B cell (primary cell): Measurements from ENCODE around the gene NBPF3. TPM values are rescaled to one million over a fixed set of nuclear protein-coding genes. Genes with fewer than 3 reads are reported as not detected.

Source experiments
- ATAC-seq: fragments of 200-7000 bp; cut with Tn5 transposase; one replicate; pipeline ENCODE4 v1.10.0; 2021; ENCODE audit warnings: low read depth, mild to moderate bottlenecking, moderate number of reproducible peaks, moderate library complexity
- CTCF ChIA-PET: fragments of 350-600 bp; sonication (Branson Sonifier 250); formaldehyde crosslinking; loops from one replicate; lab custom pipeline; 2021; ENCODE audit warnings: antibody characterized with exemption, inconsistent platforms; lab: Charles Lee
- POLR2A ChIA-PET: fragments of 350-600 bp; sonication (Branson Sonifier 250); formaldehyde crosslinking; loops from one replicate; lab custom pipeline; 2021; ENCODE audit warnings: antibody characterized with exemption; lab: Charles Lee
- DNase-seq: peaks from one replicate; pipeline ENCODE4 v3.0.0; 2013
- H2AFZ ChIP-seq: 2 replicates; pipeline ENCODE4 v1.6.1; 2012; ENCODE audit warnings: mild to moderate bottlenecking, low read depth, low read length; ENCODE audit not compliant: insufficient read depth, poor library complexity, severe bottlenecking
- H3K27ac ChIP-seq, 2 donors: 1 replicate in 1 of 2; 2 replicates in 1 of 2; pipeline ENCODE4 v1.5.1; 2012 to 2013; ENCODE audit warnings: low read length in 2 of 2, mild to moderate bottlenecking in 2 of 2, moderate library complexity in 1 of 2
- H3K27me3 ChIP-seq, 4 experiments: fragments of 200-600 bp in 1 of 4; sonication (generic) in 1 of 4; replicated peaks in 1 of 4; 1 replicate in 2 of 4; 2 replicates in 2 of 4; pipeline versions ENCODE4 v1.6.1 to v1.7.0; 2013 to 2016; ENCODE audit warnings: low read length in 3 of 4, mild to moderate bottlenecking in 2 of 4, mixed read lengths in 1 of 4, moderate library complexity in 1 of 4; ENCODE audit not compliant: insufficient read depth in 4 of 4, control insufficient read depth in 3 of 4; ENCODE audit errors: control extremely low read depth in 1 of 4
- H3K36me3 ChIP-seq, 2 experiments: replicated peaks in 1 of 2; 1 replicate in 1 of 2; 2 replicates in 1 of 2; pipeline versions ENCODE4 v1.6.1 to v1.7.1; 2013; ENCODE audit warnings: low read length in 1 of 2; ENCODE audit not compliant: insufficient read depth in 2 of 2, control insufficient read depth in 1 of 2; ENCODE audit errors: control extremely low read depth in 1 of 2, extremely low read depth in 1 of 2
- H3K4me1 ChIP-seq, 2 donors: fragments of 200-600 bp in 1 of 2; sonication (generic) in 1 of 2; 1 replicate in 1 of 2; 2 replicates in 1 of 2; pipeline versions ENCODE4 v1.5.1 to v1.6.1; 2013 to 2017; ENCODE audit warnings: low read length in 2 of 2; ENCODE audit not compliant: control insufficient read depth in 2 of 2, insufficient read depth in 2 of 2
- H3K4me2 ChIP-seq: replicated peaks from 2 replicates; pipeline ENCODE3; 2012; ENCODE audit warnings: mild to moderate bottlenecking, low read depth, low read length; ENCODE audit not compliant: poor library complexity, severe bottlenecking
- H3K4me3 ChIP-seq, 5 experiments: fragments of 200-600 bp in 1 of 5; sonication (generic) in 1 of 5; 1 replicate in 3 of 5; 2 replicates in 2 of 5; pipeline versions ENCODE4 v1.5.1 to v1.7.0; 2011 to 2016; ENCODE audit warnings: low read length in 4 of 5, mild to moderate bottlenecking in 4 of 5, low read depth in 2 of 5, control low read depth in 1 of 5, moderate library complexity in 1 of 5; ENCODE audit not compliant: insufficient read depth in 1 of 5; ENCODE audit errors: control extremely low read depth in 1 of 5, extremely low read depth in 1 of 5
- H3K79me2 ChIP-seq: fragments of 200-600 bp; sonication (generic); one replicate; pipeline ENCODE4 v1.6.0; 2016; ENCODE audit warnings: low read length; ENCODE audit not compliant: control insufficient read depth, insufficient read depth
- H3K9ac ChIP-seq: fragments of 200-600 bp; sonication (generic); 2 replicates; pipeline ENCODE4 v1.6.1; 2017; ENCODE audit warnings: mild to moderate bottlenecking, low read length, moderate library complexity
- H3K9me3 ChIP-seq, 3 donors: one replicate each; pipeline versions ENCODE4 v1.6.1 to v1.7.1; 2013; ENCODE audit warnings: low read length in 2 of 3; ENCODE audit not compliant: control insufficient read depth in 2 of 3, insufficient read depth in 1 of 3; ENCODE audit errors: control extremely low read depth in 1 of 3
- H4K20me1 ChIP-seq: 2 replicates; pipeline ENCODE4 v1.6.0; 2012; ENCODE audit warnings: mild to moderate bottlenecking, low read length; ENCODE audit not compliant: insufficient read depth, control insufficient read depth, poor library complexity, severe bottlenecking
- H3K27ac Mint-ChIP-seq: one replicate; pipeline ENCODE4 v1.8.0; 2021; ENCODE audit warnings: mixed read lengths
- H3K27me3 Mint-ChIP-seq: one replicate; pipeline ENCODE4 v1.8.0; 2021; ENCODE audit warnings: mixed read lengths
- H3K4me1 Mint-ChIP-seq: one replicate; pipeline ENCODE4 v1.8.0; 2021; ENCODE audit warnings: mixed read lengths
- H3K4me3 Mint-ChIP-seq: one replicate; pipeline ENCODE4 v1.8.0; 2021; ENCODE audit warnings: mixed read lengths
- H3K9me3 Mint-ChIP-seq: one replicate; pipeline ENCODE4 v1.8.0; 2022; ENCODE audit warnings: mixed read lengths; ENCODE audit not compliant: insufficient read depth
- EZH2 ChIP-seq: IDR thresholded peaks from 2 replicates; pipeline ENCODE4 v1.6.1; 2012; ENCODE audit warnings: borderline replicate concordance, low read depth, mild to moderate bottlenecking, moderate library complexity, low read length; ENCODE audit not compliant: insufficient read depth, poor library complexity, severe bottlenecking
- WGBS: methylation state at CpG from one replicate; pipeline ENCODE4 v1.1.5; 2013; ENCODE audit warnings: missing lambda C conversion rate; ENCODE audit not compliant: insufficient coverage; 5-methylcytosine and 5-hydroxymethylcytosine counted together
- intact Hi-C: fragments of 100-400 bp; cut with micrococcal nuclease; formaldehyde crosslinking; loops from one replicate; pipeline ENCODE4 v1.10.0; 2022
- polyA plus RNA-seq: library from polyadenylated mRNA; depleted of rRNA; stranded (reverse); fragments of >200 nt; gene quantifications from 2 replicates; pipeline ENCODE4 v1.2.3, GENCODE V29; 2012
- total RNA-seq, 2 donors: library from RNA; stranded (reverse); fragments of 120-200 nt in 1 of 2; gene quantifications; 1 replicate in 1 of 2; 2 replicates in 1 of 2; pipeline versions ENCODE4 v1.2.3 to v1.2.4, GENCODE V29; 2013 to 2022
- TF ChIP-seq, protein P1 (sequence below): fragments of 200-600 bp; IDR thresholded peaks from one replicate; pipeline ENCODE4 v1.8.0; 2022; ENCODE audit warnings: antibody characterized with exemption, mild to moderate bottlenecking

Gene NBPF3
- total and polyA plus RNA-seq, 2 donors (not counting 1 experiment from before 2014, with no cell fraction given): 2.0 to 4.2 TPM

DNA sequence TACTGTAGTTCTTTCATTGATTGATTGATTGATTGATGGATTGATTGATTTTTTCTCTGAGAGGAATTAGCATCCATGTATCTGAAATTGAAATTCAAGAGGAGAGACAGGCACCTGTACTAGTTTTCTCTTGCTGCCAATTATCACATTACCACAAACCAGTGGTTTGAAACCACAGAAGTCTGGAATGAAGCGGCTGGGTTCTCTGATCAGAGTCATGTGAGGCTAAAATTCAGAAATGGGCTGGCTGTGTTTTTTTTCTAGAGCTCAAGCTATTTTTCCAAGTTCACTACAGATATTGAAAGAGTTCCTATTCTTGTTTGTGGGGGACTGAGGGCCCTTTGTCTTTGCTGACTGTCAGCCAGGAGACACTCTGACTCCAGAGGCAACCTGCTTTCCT is 10.0 kb downstream of the NBPF3 start:
- no CpG with 5 or more reads among the region's 1 CpG for WGBS
- ATAC-seq: no peak
- Histone ChIP-seq H3K4me2 (no peak overlapping the region), H3K9me3 (no peaks in the 10 kb centered on the region), H3K79me2 (no peaks in the 10 kb centered on the region), H3K4me1 (no peaks in the 10 kb centered on the region), H3K4me3 (no peak overlapping the region), H3K27me3 (no peaks in the 10 kb centered on the region), H3K36me3 (no peaks in the 10 kb centered on the region), H3K9ac (no peak overlapping the region), H2AFZ (no peak overlapping the region), H4K20me1 (no peaks in the 10 kb centered on the region), H3K27ac (no peak overlapping the region)
- H3K4me3 Mint-ChIP-seq: no peak overlapping the region
- H3K9me3 Mint-ChIP-seq: no peaks in the 10 kb centered on the region
- intact Hi-C loops: no loop called here
- H3K27ac Mint-ChIP-seq: no peak overlapping the region
- no peaks in the 10 kb centered on the region for H3K4me1 Mint-ChIP-seq
- TF ChIP-seq EZH2: no peak
- TF ChIP-seq, protein P1, sequence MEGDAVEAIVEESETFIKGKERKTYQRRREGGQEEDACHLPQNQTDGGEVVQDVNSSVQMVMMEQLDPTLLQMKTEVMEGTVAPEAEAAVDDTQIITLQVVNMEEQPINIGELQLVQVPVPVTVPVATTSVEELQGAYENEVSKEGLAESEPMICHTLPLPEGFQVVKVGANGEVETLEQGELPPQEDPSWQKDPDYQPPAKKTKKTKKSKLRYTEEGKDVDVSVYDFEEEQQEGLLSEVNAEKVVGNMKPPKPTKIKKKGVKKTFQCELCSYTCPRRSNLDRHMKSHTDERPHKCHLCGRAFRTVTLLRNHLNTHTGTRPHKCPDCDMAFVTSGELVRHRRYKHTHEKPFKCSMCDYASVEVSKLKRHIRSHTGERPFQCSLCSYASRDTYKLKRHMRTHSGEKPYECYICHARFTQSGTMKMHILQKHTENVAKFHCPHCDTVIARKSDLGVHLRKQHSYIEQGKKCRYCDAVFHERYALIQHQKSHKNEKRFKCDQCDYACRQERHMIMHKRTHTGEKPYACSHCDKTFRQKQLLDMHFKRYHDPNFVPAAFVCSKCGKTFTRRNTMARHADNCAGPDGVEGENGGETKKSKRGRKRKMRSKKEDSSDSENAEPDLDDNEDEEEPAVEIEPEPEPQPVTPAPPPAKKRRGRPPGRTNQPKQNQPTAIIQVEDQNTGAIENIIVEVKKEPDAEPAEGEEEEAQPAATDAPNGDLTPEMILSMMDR: no peak
- no peak for DNase-seq
- H3K27me3 Mint-ChIP-seq: peaks cover 6% of the 10 kb centered on the region
- POLR2A ChIA-PET: no interaction called here
- CTCF ChIA-PET: no interaction called here

DNA sequence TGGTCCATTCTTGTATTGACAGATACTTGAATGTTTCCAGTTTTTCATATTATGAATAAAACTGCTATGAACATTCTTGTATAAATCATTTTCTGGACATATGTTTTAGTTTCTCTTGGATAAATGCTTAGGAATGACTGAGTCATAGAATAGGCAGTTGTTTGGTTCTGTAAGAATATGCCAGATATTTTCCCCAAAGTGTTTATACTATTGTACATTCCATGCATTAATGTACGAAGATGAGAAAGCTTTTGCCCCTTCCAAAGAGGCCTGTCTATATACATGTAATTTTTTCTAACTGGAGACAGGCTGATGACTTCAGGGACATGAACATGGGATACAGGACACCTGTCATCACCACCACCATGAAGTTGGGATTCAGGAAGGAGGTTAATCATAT is 11.3 kb downstream of the NBPF3 start:
- no peaks in the 10 kb centered on the region for H3K36me3 ChIP-seq
- no peaks in the 10 kb centered on the region for H3K9me3 Mint-ChIP-seq
- no peak overlapping the region for H3K4me3 ChIP-seq
- ATAC-seq (no peak), DNase-seq (no peak)
- no peak overlapping the region for H3K9ac ChIP-seq
- no peak overlapping the region for H2AFZ ChIP-seq
- POLR2A ChIA-PET: no interaction called here
- H3K4me1 Mint-ChIP-seq: no peaks in the 10 kb centered on the region
- no peaks in the 10 kb centered on the region for H3K27me3 ChIP-seq
- H3K27me3 Mint-ChIP-seq: peaks cover 6% of the 10 kb centered on the region
- WGBS: no CpG with 5 or more reads among the region's 1 CpG
- H3K4me2 ChIP-seq: no peak overlapping the region
- H4K20me1 ChIP-seq: no peaks in the 10 kb centered on the region
- no peak overlapping the region for H3K4me3 Mint-ChIP-seq
- H3K79me2 ChIP-seq: no peaks in the 10 kb centered on the region
- H3K27ac Mint-ChIP-seq: no peak overlapping the region
- TF ChIP-seq EZH2: no peak
- TF ChIP-seq, protein P1: no peak
- intact Hi-C loops: no loop called here
- CTCF ChIA-PET: no interaction called here
- no peaks in the 10 kb centered on the region for H3K9me3 ChIP-seq
- no peak overlapping the region for H3K27ac ChIP-seq
- H3K4me1 ChIP-seq: no peaks in the 10 kb centered on the region
